GM23248 (cell line): ENCODE results near the gene DRD4.

Experiments
- EZH2 ChIP-seq: fragments of 200-600 bp; sonication (generic); IDR thresholded peaks from 2 replicates; pipeline ENCODE4 v1.6.1; 2018; ENCODE audit warnings: antibody characterized with exemption, mild to moderate bottlenecking; ENCODE audit not compliant: insufficient read depth, poor library complexity, severe bottlenecking
- EZH2phosphoT487 ChIP-seq: fragments of 200-600 bp; sonication (generic); IDR thresholded peaks from 2 replicates; pipeline ENCODE4 v1.6.1; 2018; ENCODE audit warnings: antibody characterized with exemption, moderate library complexity, mild to moderate bottlenecking, low read depth; ENCODE audit not compliant: insufficient read depth

- TF ChIP-seq EZH2 = no peak
- TF ChIP-seq EZH2phosphoT487 = no peak
These were observed 49.6 kb downstream of the DRD4 start for GRCh38 chr11:686451-687243.
